IgD-negative memory B cell (primary cell): ENCODE data around the gene GATA3. TPM values are rescaled to one million over a fixed set of nuclear protein-coding genes. Genes with fewer than 3 reads are reported as not detected.

Experiments
- H3K27ac Mint-ChIP-seq, 3 donors: one replicate each; pipeline ENCODE4 v1.8.0; 2020 to 2022; ENCODE audit warnings: mild to moderate bottlenecking in 3 of 3, mixed read lengths in 3 of 3, moderate library complexity in 1 of 3
- H3K27me3 Mint-ChIP-seq: one replicate; pipeline ENCODE4 v1.8.0; 2021; ENCODE audit warnings: mixed read lengths
- H3K36me3 Mint-ChIP-seq: one replicate; pipeline ENCODE4 v1.8.0; 2020; ENCODE audit warnings: mild to moderate bottlenecking, mixed read lengths
- H3K4me1 Mint-ChIP-seq, 3 donors: one replicate each; pipeline ENCODE4 v1.8.0; 2020 to 2022; ENCODE audit warnings: mixed read lengths in 3 of 3, mild to moderate bottlenecking in 1 of 3
- H3K4me3 Mint-ChIP-seq, 4 donors: one replicate each; pipeline ENCODE4 v1.8.0; 2020 to 2022; ENCODE audit warnings: mild to moderate bottlenecking in 4 of 4, mixed read lengths in 4 of 4, moderate library complexity in 3 of 4
- H3K9me3 Mint-ChIP-seq, 3 donors: one replicate each; pipeline ENCODE4 v1.8.0; 2020 to 2021; ENCODE audit warnings: mixed read lengths in 3 of 3, mild to moderate bottlenecking in 1 of 3
- polyA plus RNA-seq: library from polyadenylated mRNA; unstranded; fragments of 300-500 nt; fragmentation: Illumina TruSeq; gene quantifications from one replicate; pipeline ENCODE4 v1.2.3, GENCODE V29; 2021

The GATA3 gene
- polyA plus RNA-seq, 1 donor from 2014 or later: 2.0 TPM

DNA sequence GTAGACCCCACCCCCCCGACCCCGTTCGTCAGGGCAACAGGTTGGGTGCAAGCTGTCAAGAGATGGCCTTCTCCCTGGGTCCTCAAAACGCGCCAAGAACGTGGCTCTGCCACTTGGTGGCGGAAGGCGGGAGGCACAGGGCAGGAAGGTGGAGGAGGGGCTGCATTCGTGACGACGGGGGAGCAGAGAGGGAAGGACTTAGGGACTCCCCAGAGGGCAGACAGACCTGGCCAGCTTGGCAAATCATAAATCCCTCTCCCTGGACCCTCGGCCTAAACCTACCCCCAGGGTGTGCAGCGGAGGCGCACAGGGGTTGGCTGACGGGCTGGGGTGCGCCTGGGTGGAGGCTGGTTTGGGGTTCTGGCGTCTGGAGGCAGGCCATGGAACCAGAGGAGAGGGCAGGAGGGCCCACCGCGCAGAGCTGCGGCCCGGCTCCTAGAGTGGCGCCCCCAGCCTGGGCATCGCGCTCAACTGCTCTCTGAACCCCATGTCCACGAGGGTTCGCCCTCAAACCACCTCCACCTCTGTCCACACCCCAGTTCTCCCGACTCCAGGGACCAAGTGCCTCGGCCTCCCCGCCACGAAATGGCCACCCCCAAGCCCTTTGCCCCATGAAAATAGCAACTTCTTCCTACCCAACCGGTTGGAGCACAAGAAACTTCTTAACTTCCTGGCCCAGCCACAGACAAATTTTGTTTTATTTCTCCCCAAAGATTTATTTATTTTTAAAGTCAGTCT is 10.8 kb upstream of the GATA3 start:
- Mint-ChIP-seq H3K27ac (peak overlapping the region; percentile 2 to 89 (median 79)), H3K4me3 (peak overlapping the region in 2 of 4 donors; percentile 41 to 58), H3K9me3 (peaks cover 0 to 2% (median 2%) of the 10 kb centered on the region in 3 donors), H3K27me3 (peaks cover 86% of the 10 kb centered on the region), H3K4me1 (peaks cover 17 to 35% (median 34%) of the 10 kb centered on the region in 3 donors), H3K36me3 (peaks cover 3% of the 10 kb centered on the region)

DNA sequence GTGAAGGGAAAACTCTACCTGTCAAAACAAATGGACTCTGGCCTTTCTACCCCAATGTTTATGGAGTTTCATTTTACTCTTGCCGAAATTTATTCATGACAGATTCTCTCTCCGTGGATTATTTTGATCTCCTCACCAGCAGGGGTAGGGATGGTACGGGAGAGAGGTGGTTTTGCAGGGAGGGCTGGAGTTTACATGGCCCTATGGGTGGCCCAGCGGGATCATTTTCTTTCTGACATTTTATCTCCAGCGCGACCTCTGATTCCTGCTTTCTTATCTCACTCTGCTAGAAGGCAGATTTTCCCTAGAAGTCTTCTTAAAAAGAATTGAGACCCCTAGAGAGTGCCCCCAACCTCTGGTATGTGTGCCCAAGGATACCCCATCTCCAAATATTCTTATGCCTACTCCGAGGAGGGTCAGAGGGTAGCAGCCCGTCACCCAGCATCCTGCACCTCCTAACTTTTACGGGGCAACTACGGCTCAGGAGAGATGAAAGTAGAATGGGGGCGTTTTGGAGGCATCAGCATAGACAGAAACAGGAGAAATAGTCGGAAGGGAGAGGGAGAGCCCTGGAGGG is 10.1 kb upstream of the GATA3 start:
- peaks cover 86% of the 10 kb centered on the region for H3K27me3 Mint-ChIP-seq
- peaks cover 17 to 40% (median 38%) of the 10 kb centered on the region in 3 donors for H3K4me1 Mint-ChIP-seq
- H3K36me3 Mint-ChIP-seq: peaks cover 3% of the 10 kb centered on the region
- peaks cover 0 to 2% (median 1%) of the 10 kb centered on the region in 3 donors for H3K9me3 Mint-ChIP-seq
- peak overlapping the region; percentile 13 to 58 (median 31) for H3K4me3 Mint-ChIP-seq
- H3K27ac Mint-ChIP-seq: peak overlapping the region; percentile 79 to 89 (median 88)

DNA sequence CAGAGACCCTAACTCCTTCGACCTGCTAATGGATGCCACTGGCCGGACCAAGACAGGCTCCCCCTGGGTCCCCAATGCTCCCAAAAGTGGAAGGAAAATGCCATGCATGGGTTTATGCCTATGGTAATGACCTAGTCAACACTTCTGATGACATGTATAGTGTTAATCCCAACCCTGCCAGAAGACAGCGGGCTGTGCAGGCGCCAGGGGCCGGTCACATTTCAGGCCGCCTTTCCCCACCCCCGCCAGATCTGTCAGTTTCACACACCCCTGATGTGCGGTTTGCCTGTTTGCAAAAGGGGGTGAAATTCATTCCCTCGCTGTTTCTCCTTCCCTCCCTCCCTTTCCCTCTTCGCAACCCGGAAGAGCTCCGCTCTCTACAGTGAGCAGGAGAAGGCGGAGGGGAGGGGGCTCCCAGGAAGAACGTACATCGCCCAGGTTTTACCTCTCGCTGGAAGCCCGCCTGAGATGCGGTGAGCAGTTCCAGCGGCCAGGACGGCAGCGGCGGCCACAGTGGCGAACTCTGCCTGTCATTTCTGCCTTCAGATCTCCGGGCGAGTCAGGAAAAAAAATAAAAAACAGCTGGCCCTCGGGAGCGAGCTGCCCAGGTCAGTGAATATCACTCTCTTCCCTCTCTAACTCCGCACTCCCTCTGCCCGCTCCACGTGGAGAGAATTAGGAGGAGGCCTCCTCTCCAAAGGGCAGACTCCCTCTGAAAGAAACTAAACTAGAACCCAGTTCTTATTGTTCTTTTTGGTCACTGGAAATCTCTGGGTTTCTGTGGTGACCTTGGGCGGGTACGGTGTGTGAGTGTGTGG is 9.4 kb upstream of the GATA3 start:
- H3K9me3 Mint-ChIP-seq: peaks cover 0 to 2% (median 0%) of the 10 kb centered on the region in 3 donors
- peak overlapping the region in 2 of 3 donors; percentile 79 to 89 for H3K27ac Mint-ChIP-seq
- H3K4me1 Mint-ChIP-seq: peaks cover 17 to 40% (median 38%) of the 10 kb centered on the region in 3 donors
- peaks cover 3% of the 10 kb centered on the region for H3K36me3 Mint-ChIP-seq
- H3K27me3 Mint-ChIP-seq: peaks cover 81% of the 10 kb centered on the region
- H3K4me3 Mint-ChIP-seq: peak overlapping the region; percentile 39 to 75 (median 43)

DNA sequence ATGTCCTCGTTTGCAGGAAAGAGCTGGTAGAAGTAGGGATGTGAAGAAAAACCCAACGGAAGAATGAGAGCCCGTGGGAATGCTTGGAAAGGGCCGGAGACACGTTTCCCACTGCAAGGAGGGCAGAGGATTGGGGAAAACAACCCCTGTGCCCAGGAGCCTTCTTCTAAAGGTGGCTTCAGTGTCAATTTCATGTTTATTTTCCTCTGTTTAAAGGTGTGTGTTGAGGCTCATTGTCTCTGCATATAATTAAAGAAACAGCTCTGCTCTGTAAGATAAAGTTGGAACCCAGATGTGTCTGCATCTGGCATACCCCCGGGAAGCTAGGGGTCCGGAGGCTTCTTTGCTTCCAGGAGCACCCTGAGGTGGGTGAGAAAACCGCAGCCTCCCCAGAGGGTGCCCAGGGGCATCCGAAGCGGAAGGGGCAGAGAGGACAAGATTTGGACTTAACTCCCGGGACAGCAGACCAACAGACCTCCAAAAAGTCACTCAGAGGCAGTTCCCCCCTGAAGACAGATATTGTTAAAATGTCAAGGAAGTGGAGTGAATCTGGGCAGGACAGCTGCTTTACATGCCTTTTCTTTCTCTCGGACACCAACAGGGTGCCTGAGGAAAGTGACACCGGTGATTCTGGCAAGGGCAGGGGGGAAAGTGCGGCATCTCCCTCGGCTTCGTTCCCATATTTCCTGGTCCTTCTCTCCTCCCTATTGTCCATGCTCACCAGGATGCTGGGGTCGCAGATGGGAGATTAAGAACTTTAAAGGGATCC is 8.6 kb upstream of the GATA3 start:
- H3K27me3 Mint-ChIP-seq: peaks cover 75% of the 10 kb centered on the region
- peak overlapping the region in 3 of 4 donors; percentile 41 to 75 (median 45) for H3K4me3 Mint-ChIP-seq
- peaks cover 0 to 2% (median 0%) of the 10 kb centered on the region in 3 donors for H3K9me3 Mint-ChIP-seq
- peaks cover 17 to 40% (median 38%) of the 10 kb centered on the region in 3 donors for H3K4me1 Mint-ChIP-seq
- peaks cover 3% of the 10 kb centered on the region for H3K36me3 Mint-ChIP-seq
- H3K27ac Mint-ChIP-seq: peak overlapping the region in 2 of 3 donors; percentile 67 to 89

DNA sequence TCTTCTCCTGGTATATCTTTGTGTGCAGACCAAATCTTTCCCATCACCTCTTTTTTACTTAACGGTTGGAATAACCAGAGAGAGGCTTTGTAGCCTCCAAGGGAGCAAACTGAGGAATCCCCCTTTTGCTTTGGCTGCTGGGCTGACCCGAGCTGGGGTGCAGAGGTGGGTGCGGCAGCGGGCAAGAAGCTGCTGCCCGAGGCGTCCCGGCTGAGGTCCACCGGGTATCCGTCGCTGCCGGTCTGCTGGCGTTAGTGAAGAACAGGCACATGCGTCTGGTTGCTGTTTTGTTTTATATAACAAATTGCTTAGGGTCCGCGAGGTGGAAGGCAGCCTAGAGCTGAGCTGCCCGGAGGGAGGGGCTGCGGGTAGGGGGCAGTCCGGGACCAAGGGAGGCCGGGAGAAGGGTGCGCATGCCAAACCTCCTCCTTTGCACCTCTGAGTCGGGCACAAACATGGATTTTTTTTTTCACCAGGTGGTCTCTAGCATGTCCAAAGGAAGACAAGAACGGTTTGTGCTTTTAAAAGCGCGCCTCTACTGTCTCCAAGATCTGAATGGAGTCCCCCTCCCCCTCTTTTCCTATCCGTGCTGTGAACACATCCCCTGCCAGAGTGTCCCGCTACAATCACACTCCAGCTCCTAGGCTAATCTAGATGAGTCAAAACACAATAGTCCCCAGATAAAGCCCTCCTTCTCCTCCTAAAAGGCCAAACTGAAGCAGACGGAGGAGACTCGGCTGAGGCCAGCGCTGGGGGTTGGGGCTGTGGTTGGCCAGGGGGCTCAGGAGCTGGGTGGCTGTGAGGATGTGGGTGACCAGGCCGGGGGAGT is 6.8 kb upstream of the GATA3 start:
- H3K4me3 Mint-ChIP-seq: peak overlapping the region in 2 of 4 donors; percentile 4 to 65
- peaks cover 69% of the 10 kb centered on the region for H3K27me3 Mint-ChIP-seq
- H3K4me1 Mint-ChIP-seq: peaks cover 20 to 35% (median 25%) of the 10 kb centered on the region in 3 donors
- peaks cover 0 to 7% (median 0%) of the 10 kb centered on the region in 3 donors for H3K9me3 Mint-ChIP-seq
- H3K36me3 Mint-ChIP-seq: peaks cover 3% of the 10 kb centered on the region
- peak overlapping the region in 1 of 3 donors; percentile 89 for H3K27ac Mint-ChIP-seq

DNA sequence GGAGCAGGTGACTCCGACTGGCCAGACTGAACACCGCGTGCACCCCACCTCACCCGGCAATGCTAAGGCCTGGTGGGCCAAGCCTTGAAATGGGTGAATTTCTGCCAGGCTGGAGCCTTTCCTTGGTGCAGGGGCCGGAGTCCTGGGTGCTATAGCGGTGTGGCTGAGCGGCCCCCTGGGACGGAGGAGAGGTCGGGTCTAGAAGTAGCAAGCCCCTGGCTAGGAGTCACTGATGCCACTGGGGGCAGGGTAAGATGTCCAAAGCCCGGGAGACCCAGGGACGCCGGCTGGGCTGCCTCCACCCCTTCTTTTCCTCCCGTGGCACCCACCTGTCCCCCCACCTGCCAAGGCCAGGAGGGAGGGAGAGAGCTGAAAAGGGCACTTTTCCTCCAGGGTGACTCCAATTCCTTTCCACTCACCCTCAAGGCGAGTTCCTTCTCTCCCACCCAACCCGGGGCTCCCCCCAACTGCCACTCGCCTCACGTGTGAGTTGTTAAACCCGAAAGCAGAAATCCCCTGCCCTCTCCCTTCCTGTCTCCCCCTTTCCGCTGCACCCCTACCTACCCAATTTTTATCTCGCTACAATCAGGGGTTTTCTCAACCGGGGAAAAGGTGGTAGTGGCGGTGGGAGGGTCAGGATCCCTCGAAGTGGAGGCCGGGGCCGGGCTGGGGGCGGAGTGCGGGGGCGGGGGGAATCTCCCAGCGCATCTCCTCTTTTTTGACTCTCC is 6.0 kb upstream of the GATA3 start:
- peaks cover 70% of the 10 kb centered on the region for H3K27me3 Mint-ChIP-seq
- H3K9me3 Mint-ChIP-seq: peaks cover 0 to 9% (median 0%) of the 10 kb centered on the region in 3 donors
- H3K4me1 Mint-ChIP-seq: peaks cover 21 to 39% (median 27%) of the 10 kb centered on the region in 3 donors
- peak overlapping the region in 2 of 4 donors; percentile 39 to 45 for H3K4me3 Mint-ChIP-seq
- H3K27ac Mint-ChIP-seq: peak overlapping the region in 2 of 3 donors; percentile 35 to 89
- peaks cover 3% of the 10 kb centered on the region for H3K36me3 Mint-ChIP-seq

DNA sequence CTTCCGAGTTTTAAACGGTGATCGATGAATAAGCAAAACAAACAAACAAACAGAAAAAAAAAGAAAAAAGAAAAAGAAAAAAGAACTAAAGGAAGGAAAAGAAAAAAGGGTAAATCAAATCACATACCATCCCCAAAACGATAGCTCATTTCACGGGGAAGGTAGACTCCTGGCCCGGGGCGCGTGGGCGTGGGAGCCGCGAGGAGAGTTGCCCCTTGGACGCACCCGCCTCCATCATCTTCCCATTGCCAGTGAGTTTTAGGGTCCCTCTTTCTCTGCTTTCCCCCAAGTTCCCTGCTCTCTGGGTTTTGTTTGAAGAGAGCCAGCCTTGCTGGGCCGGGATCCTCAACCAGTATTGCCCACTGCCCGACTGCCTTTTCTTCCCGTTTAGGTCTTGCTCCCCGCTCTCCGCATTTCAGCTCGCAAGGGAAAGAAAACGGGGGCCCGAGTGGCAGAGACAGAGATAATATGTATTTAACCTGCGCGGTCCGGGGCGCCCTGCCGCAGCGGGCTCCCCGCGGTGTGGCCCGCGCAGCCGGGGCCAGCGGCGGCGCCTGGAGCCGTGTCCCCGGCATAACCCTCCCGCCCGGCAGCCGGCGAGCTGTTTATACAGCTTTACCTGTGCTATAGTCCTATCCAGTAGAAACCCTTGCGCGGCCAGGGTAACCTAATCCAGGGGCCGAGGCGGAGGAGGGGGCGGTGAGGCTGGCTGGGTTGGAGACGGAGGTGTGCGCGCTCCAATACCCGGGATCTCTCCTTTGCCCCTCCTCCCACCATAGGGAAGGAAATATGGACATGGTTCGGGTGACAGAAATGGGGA is 5.2 kb upstream of the GATA3 start:
- Mint-ChIP-seq H3K4me3 (peak overlapping the region in 3 of 4 donors; percentile 25 to 83 (median 63)), H3K27me3 (peaks cover 67% of the 10 kb centered on the region), H3K36me3 (peaks cover 2% of the 10 kb centered on the region), H3K4me1 (peaks cover 24 to 40% (median 29%) of the 10 kb centered on the region in 3 donors), H3K27ac (peak overlapping the region in 2 of 3 donors; percentile 35 to 89), H3K9me3 (peaks cover 0 to 11% (median 0%) of the 10 kb centered on the region in 3 donors)

DNA sequence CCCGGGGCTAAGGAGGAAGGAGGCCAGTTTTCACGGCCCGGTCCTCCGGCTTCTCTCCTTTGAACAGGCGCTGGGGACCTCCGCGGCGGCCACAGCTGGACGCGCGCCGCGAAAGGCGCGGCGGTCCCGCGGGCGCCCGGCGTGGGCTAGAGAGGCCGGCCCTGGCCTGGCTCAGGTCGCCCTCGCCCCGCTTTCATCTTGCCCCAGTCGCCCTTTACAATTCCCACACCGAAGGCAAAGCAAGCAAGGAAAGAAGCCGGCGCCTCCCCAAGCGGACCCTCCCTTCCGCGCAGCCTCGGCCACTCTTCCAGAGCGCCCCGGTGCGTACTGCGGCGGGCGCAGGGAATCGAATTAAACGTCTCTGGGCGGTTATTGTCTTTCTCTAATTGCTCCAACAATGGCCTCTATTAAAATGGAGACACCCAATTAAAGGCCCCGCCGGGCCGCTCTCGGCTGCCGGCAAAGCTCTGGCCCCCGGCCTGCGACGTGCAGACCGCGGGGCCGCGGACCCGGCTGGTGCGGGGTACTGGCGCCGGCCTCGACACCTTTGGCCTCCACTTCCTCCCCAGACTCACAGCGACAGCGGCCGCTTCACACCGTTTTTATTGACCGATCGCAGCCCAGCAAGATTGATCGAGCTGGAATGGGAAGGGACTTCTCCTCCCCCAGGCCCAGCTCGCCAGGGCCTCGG is 4.5 kb upstream of the GATA3 start:
- H3K36me3 Mint-ChIP-seq: peaks cover 2% of the 10 kb centered on the region
- peaks cover 64% of the 10 kb centered on the region for H3K27me3 Mint-ChIP-seq
- peaks cover 0 to 11% (median 0%) of the 10 kb centered on the region in 3 donors for H3K9me3 Mint-ChIP-seq
- H3K4me3 Mint-ChIP-seq: peak overlapping the region in 3 of 4 donors; percentile 47 to 83 (median 50)
- H3K27ac Mint-ChIP-seq: no peak overlapping the region
- peaks cover 24 to 39% (median 25%) of the 10 kb centered on the region in 3 donors for H3K4me1 Mint-ChIP-seq

DNA sequence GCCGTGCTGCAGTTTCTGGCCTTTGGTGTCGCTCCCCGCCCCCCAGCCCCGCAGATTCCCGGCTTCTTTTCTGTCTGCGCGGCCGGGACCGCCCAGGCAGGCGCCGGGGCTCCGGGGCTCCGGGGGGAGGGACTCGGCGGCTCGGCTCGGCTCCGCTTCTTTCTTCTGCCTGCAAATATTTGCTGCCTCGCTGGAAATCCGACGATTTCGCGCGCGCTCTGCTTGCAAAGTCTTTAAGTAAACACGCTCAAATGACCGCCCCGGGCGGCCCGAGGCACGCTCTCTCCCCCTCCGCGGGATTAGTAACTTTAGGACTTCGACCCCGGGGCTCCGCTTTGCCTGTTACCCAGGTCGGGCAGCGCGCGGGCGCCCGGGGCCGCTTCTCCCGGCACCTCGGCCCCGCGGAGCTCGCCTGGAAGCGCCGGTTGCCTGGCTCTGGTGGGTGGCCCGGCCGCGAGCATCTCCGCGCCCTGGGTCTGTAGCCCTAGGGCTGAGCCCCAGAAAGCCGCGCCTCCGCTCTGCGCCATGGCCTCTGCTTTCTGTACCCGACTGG is 3.9 kb upstream of the GATA3 start:
- peak overlapping the region in 3 of 4 donors; percentile 47 to 83 (median 74) for H3K4me3 Mint-ChIP-seq

DNA sequence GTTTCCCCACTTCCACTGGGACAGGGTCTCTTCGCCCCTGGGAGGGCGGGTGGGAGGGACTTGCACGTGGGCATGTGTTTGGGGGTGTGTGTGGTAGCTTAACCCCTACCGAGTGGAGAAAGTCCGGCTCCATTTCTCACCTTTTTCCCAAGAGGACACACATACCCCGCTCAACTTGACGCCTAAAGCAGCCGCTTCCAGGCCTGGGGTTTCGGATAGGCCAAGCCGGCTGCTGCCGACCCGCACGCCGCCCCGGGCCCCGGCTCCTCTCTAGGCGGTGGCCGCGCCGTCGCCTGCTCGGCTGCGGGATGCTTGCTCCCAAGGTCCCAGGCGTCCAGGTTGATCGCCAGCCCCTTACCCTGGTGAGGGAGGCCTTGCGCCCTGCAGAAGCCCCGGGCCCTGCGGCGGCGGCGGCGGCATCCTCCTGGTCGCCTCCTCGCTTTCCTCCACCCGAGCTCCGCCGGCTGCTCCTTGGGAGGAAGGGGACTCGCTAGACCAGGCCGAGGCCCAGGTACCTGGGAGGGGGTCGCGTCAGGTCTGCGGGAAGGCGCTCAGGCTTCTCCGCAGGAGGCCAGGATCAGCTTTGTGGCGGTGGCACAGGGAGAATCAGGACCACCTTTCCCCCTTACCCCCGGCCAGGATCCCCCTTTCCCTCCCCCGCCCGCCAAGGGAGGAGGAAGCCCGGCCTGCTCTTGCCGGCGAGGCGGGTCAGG is 3.2 kb upstream of the GATA3 start:
- Mint-ChIP-seq H3K27ac (no peak overlapping the region), H3K9me3 (peaks cover 0 to 11% (median 0%) of the 10 kb centered on the region in 3 donors), H3K4me3 (no peak overlapping the region), H3K4me1 (peaks cover 14 to 33% (median 17%) of the 10 kb centered on the region in 3 donors), H3K36me3 (peaks cover 2% of the 10 kb centered on the region), H3K27me3 (peaks cover 57% of the 10 kb centered on the region)

More for the DNA sequence above, 3.9 kb upstream of the GATA3 start:
- H3K9me3 Mint-ChIP-seq: peaks cover 0 to 11% (median 0%) of the 10 kb centered on the region in 3 donors
- no peak overlapping the region for H3K27ac Mint-ChIP-seq
- peaks cover 62% of the 10 kb centered on the region for H3K27me3 Mint-ChIP-seq
- peaks cover 2% of the 10 kb centered on the region for H3K36me3 Mint-ChIP-seq
- H3K4me1 Mint-ChIP-seq: peaks cover 20 to 35% (median 23%) of the 10 kb centered on the region in 3 donors

DNA sequence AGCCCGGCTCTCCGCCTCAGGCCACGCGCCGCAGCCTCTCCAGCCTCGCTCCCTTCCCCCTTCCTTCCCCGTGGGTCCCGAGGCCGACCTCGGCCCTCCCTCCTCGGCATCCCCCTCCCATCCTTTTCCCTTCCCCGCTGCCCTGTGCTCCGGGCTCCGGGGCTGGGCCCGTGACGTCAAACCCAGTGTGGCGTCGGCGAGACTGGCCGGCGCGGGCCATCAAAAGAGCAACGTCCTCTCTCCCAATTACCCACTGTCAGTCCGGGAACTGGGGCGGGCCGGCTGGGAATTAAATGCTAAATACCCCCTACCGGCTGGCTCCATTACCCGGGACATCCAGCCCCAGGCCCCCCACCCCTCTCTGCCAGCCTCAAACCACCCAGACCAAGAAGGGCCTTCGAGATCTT is 2.6 kb upstream of the GATA3 start:
- peaks cover 15 to 39% (median 16%) of the 10 kb centered on the region in 3 donors for H3K4me1 Mint-ChIP-seq
- peaks cover 0 to 13% (median 0%) of the 10 kb centered on the region in 3 donors for H3K9me3 Mint-ChIP-seq
- peak overlapping the region in 3 of 4 donors; percentile 49 to 92 (median 60) for H3K4me3 Mint-ChIP-seq
- H3K27me3 Mint-ChIP-seq: peaks cover 57% of the 10 kb centered on the region
- peaks cover 2% of the 10 kb centered on the region for H3K36me3 Mint-ChIP-seq
- peak overlapping the region in 2 of 3 donors; percentile 93 to 95 for H3K27ac Mint-ChIP-seq
